H9 (cell line): Measurements from ENCODE around the gene MT1F. TPM values are rescaled to one million over a fixed set of nuclear protein-coding genes. Genes with fewer than 3 reads are reported as not detected.

Source experiments
- DNase-seq: peaks from one replicate; pipeline ENCODE4 v3.0.0-alpha.2; 2017
- H2AFZ ChIP-seq: one replicate; pipeline ENCODE4 v1.6.1; 2013; ENCODE audit warnings: mild to moderate bottlenecking, low read length, control low read depth, moderate library complexity
- H2AK5ac ChIP-seq: 2 replicates; pipeline ENCODE4 v1.6.1; 2013; ENCODE audit warnings: low read length, control low read depth, mixed read lengths; ENCODE audit not compliant: insufficient read length
- H2BK120ac ChIP-seq: one replicate; pipeline ENCODE4 v1.6.1; 2013; ENCODE audit warnings: low read depth, mild to moderate bottlenecking, low read length, control low read depth, inconsistent platforms; ENCODE audit not compliant: poor library complexity, severe bottlenecking
- H2BK12ac ChIP-seq: 2 replicates; pipeline ENCODE4 v1.6.1; 2013; ENCODE audit warnings: low read length, control low read depth, mixed read lengths, low read depth; ENCODE audit not compliant: insufficient read length
- H2BK15ac ChIP-seq: 2 replicates; pipeline ENCODE4 v1.6.1; 2013; ENCODE audit warnings: low read depth, low read length, control low read depth
- H2BK20ac ChIP-seq: one replicate; pipeline ENCODE4 v1.6.1; 2013; ENCODE audit warnings: low read depth, mild to moderate bottlenecking, low read length, control low read depth, inconsistent platforms; ENCODE audit not compliant: poor library complexity, severe bottlenecking
- H2BK5ac ChIP-seq: 2 replicates; pipeline ENCODE4 v1.6.1; 2013; ENCODE audit warnings: low read length, control low read depth, mixed read lengths; ENCODE audit not compliant: insufficient read length
- H3K14ac ChIP-seq: 2 replicates; pipeline ENCODE4 v1.6.1; 2013; ENCODE audit warnings: low read length, control low read depth; ENCODE audit not compliant: insufficient read depth
- H3K18ac ChIP-seq: 2 replicates; pipeline ENCODE4 v1.6.1; 2013; ENCODE audit warnings: low read depth, mild to moderate bottlenecking, mixed read lengths, low read length, control low read depth; ENCODE audit not compliant: insufficient read length
- H3K23ac ChIP-seq: 2 replicates; pipeline ENCODE4 v1.6.1; 2013; ENCODE audit warnings: low read length, control low read depth, mixed read lengths, low read depth; ENCODE audit not compliant: insufficient read length
- H3K23me2 ChIP-seq: 2 replicates; pipeline ENCODE4 v1.6.1; 2013; ENCODE audit warnings: low read depth, mild to moderate bottlenecking, mixed read lengths, low read length, control low read depth; ENCODE audit not compliant: insufficient read length, poor library complexity, severe bottlenecking
- H3K27ac ChIP-seq: 2 replicates; pipeline ENCODE4 v1.5.1; 2013; ENCODE audit warnings: low read length, control low read depth, mixed read lengths, low read depth; ENCODE audit not compliant: insufficient read length
- H3K27me3 ChIP-seq: 2 replicates; pipeline ENCODE4 v1.6.1; 2013; ENCODE audit warnings: low read length, control low read depth, inconsistent platforms; ENCODE audit not compliant: insufficient read depth
- H3K4ac ChIP-seq: 2 replicates; pipeline ENCODE4 v1.6.1; 2013; ENCODE audit warnings: low read depth, mild to moderate bottlenecking, control low read depth, inconsistent platforms, low read length, moderate library complexity
- H3K4me1 ChIP-seq: 2 replicates; pipeline ENCODE4 v1.6.1; 2013; ENCODE audit warnings: low read length, control low read depth, inconsistent platforms; ENCODE audit not compliant: insufficient read depth
- H3K4me2 ChIP-seq: 2 replicates; pipeline ENCODE4 v1.6.1; 2013; ENCODE audit warnings: low read length, control low read depth, mixed read lengths; ENCODE audit not compliant: insufficient read length, insufficient read depth
- H3K56ac ChIP-seq: 2 replicates; pipeline ENCODE4 v1.6.1; 2013; ENCODE audit warnings: low read depth, mild to moderate bottlenecking, mixed read lengths, low read length, control low read depth; ENCODE audit not compliant: insufficient read length
- H3K79me1 ChIP-seq: 2 replicates; pipeline ENCODE4 v1.6.1; 2013; ENCODE audit warnings: low read depth, mild to moderate bottlenecking, moderate library complexity, low read length, control low read depth, inconsistent platforms; ENCODE audit not compliant: insufficient read depth, poor library complexity, severe bottlenecking
- H3K79me2 ChIP-seq: 2 replicates; pipeline ENCODE4 v1.6.1; 2013; ENCODE audit warnings: low read length, control low read depth, inconsistent platforms; ENCODE audit not compliant: insufficient read depth
- H3K9ac ChIP-seq: 2 replicates; pipeline ENCODE4 v1.6.1; 2013; ENCODE audit warnings: low read length, control low read depth, mixed read lengths; ENCODE audit not compliant: insufficient read length; ENCODE audit errors: extremely low read depth
- H3K9me3 ChIP-seq: one replicate; pipeline ENCODE4 v1.6.1; 2013; ENCODE audit warnings: low read depth, low read length, inconsistent platforms; ENCODE audit not compliant: control insufficient read depth
- H3T11ph ChIP-seq: one replicate; pipeline ENCODE4 v1.6.1; 2013; ENCODE audit warnings: mild to moderate bottlenecking, low read length, control low read depth, inconsistent platforms
- H4K20me1 ChIP-seq: one replicate; pipeline ENCODE4 v1.6.1; 2013; ENCODE audit not compliant: control insufficient read depth, insufficient read length, insufficient read depth
- H4K5ac ChIP-seq: 2 replicates; pipeline ENCODE4 v1.6.1; 2013; ENCODE audit warnings: low read depth, mild to moderate bottlenecking, mixed read lengths, low read length, control low read depth; ENCODE audit not compliant: insufficient read length
- H4K8ac ChIP-seq: replicated peaks from 2 replicates; pipeline ENCODE4 v1.6.1; 2013; ENCODE audit warnings: low read length, control low read depth, mixed read lengths, low read depth; ENCODE audit not compliant: insufficient read length
- H4K91ac ChIP-seq: 2 replicates; pipeline ENCODE4 v1.6.1; 2013; ENCODE audit warnings: low read depth, mild to moderate bottlenecking, moderate library complexity, mixed read lengths, low read length, control low read depth; ENCODE audit not compliant: insufficient read length
- H3K27ac Mint-ChIP-seq, 3 experiments: 2 replicates in 2 of 3; 3 replicates in 1 of 3; pipeline ENCODE4 v1.8.0; 2020 to 2021; ENCODE audit warnings: mixed read lengths in 3 of 3, mild to moderate bottlenecking in 1 of 3, moderate library complexity in 1 of 3
- H3K27me3 Mint-ChIP-seq: 2 replicates; pipeline ENCODE4 v1.8.0; 2021; ENCODE audit warnings: low read depth, mild to moderate bottlenecking, moderate library complexity, mixed read lengths
- H3K36me3 Mint-ChIP-seq, 3 experiments: 2 replicates in 2 of 3; 3 replicates in 1 of 3; pipeline ENCODE4 v1.8.0; 2020 to 2021; ENCODE audit warnings: low read depth in 3 of 3, mixed read lengths in 3 of 3; ENCODE audit not compliant: insufficient read depth in 1 of 3
- H3K4me1 Mint-ChIP-seq, 2 experiments: 2 replicates each; pipeline ENCODE4 v1.8.0; 2020; ENCODE audit warnings: mixed read lengths in 2 of 2
- H3K4me3 Mint-ChIP-seq, 2 experiments: 2 replicates in 1 of 2; 3 replicates in 1 of 2; pipeline ENCODE4 v1.8.0; 2020 to 2021; ENCODE audit warnings: mild to moderate bottlenecking in 2 of 2, mixed read lengths in 2 of 2, moderate library complexity in 1 of 2
- H3K9me3 Mint-ChIP-seq, 2 experiments: 2 replicates in 1 of 2; 3 replicates in 1 of 2; pipeline ENCODE4 v1.8.0; 2020; ENCODE audit warnings: mild to moderate bottlenecking in 2 of 2, mixed read lengths in 2 of 2, moderate library complexity in 1 of 2
- WGBS: extraction: QIAGEN DNeasy Blood & Tissue Kit; methylation state at CpG from one replicate; pipeline ENCODE4 v1.1.7; 2013; ENCODE audit warnings: missing lambda C conversion rate, low lambda C conversion rate, mixed read lengths; ENCODE audit not compliant: insufficient read length; ENCODE audit errors: extremely low coverage; 5-methylcytosine and 5-hydroxymethylcytosine counted together
- total RNA-seq: library from RNA; stranded (reverse); gene quantifications from 2 replicates; pipeline ENCODE4 v1.2.1, GENCODE V29; 2021
- TF ChIP-seq, protein P1 (sequence below): fragments of 200-600 bp; sonication (generic); conservative IDR thresholded peaks from 3 replicates; pipeline ENCODE4 v1.8.0; 2021; ENCODE audit warnings: antibody characterized with exemption, mild to moderate bottlenecking

The MT1F gene
- total RNA-seq, 1 experiment from 2014 or later = 26.1 TPM

DNA sequence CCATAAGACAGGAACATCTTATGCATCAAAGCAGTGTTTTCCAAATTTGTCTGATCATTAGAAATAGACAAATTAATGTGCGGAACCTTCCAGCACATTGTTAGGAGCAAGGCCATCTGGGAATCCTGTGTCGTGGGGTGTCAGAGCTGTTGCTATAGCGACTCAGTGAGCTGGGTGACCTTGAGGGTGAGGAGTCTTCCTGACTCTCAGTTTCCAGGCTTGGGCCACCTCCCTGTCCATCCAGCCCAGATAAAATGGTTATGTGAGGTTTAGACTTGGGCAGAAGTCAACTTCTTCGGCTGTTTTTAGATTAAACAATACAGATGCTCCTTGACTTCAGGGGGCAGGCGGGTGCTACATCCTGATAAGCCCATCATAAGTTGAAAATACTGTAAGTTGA, 45.1 kb downstream of the MT1F start:
- Histone ChIP-seq H2BK15ac (no peak overlapping the region), H3K27ac (no peak overlapping the region)
- peaks cover 9% of the 10 kb centered on the region in 2 experiments for H3K4me1 Mint-ChIP-seq

More for the DNA sequence above, 45.1 kb downstream of the MT1F start:
- Histone ChIP-seq H3K23ac (no peak overlapping the region), H3K14ac (no peak overlapping the region), H3K79me1 (no peaks in the 10 kb centered on the region), H3K9me3 (no peaks in the 10 kb centered on the region), H3K4me2 (no peak overlapping the region), H3K27me3 (no peaks in the 10 kb centered on the region), H2BK5ac (no peak overlapping the region), H3T11ph (no peak overlapping the region), H2BK12ac (no peak overlapping the region), H2AK5ac (no peak overlapping the region), H3K4ac (no peak overlapping the region), H3K79me2 (no peaks in the 10 kb centered on the region), H4K91ac (no peak overlapping the region), H2BK20ac (no peak overlapping the region), H3K56ac (no peak overlapping the region), H3K23me2 (no peaks in the 10 kb centered on the region), H3K4me1 (peaks cover 6% of the 10 kb centered on the region), H2BK120ac (no peak overlapping the region), H4K5ac (no peak overlapping the region), H3K18ac (no peak overlapping the region), H3K9ac (no peak overlapping the region), H4K8ac (no peak overlapping the region), H4K20me1 (no peaks in the 10 kb centered on the region), H2AFZ (no peak overlapping the region)
- Mint-ChIP-seq H3K27me3 (peaks cover 8% of the 10 kb centered on the region), H3K4me3 (no peak overlapping the region), H3K27ac (no peak overlapping the region), H3K9me3 (peaks cover 2 to 3% of the 10 kb centered on the region in 2 experiments; a peak in 3 of 5 replicates), H3K36me3 (peaks cover 0 to 4% (median 0%) of the 10 kb centered on the region in 3 experiments; a peak in 4 of 7 replicates)
- no peak for DNase-seq
- TF ChIP-seq, protein P1, sequence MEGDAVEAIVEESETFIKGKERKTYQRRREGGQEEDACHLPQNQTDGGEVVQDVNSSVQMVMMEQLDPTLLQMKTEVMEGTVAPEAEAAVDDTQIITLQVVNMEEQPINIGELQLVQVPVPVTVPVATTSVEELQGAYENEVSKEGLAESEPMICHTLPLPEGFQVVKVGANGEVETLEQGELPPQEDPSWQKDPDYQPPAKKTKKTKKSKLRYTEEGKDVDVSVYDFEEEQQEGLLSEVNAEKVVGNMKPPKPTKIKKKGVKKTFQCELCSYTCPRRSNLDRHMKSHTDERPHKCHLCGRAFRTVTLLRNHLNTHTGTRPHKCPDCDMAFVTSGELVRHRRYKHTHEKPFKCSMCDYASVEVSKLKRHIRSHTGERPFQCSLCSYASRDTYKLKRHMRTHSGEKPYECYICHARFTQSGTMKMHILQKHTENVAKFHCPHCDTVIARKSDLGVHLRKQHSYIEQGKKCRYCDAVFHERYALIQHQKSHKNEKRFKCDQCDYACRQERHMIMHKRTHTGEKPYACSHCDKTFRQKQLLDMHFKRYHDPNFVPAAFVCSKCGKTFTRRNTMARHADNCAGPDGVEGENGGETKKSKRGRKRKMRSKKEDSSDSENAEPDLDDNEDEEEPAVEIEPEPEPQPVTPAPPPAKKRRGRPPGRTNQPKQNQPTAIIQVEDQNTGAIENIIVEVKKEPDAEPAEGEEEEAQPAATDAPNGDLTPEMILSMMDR = no peak
- WGBS = no CpG with 5 or more reads among the region's 5 CpGs

Other genes with a start within 250 kb of the MT1F start
- gene AMFR, start 232.4 kb upstream of the MT1F start, total RNA-seq = 25.6 and 26.3 TPM in 2 replicates
- gene NUDT21, start 206.6 kb upstream of the MT1F start, total RNA-seq = 271 and 276 TPM in 2 replicates
- gene OGFOD1, start 206.4 kb upstream of the MT1F start, total RNA-seq = 66.5 TPM in 2 replicates
- gene BBS2, start 137.9 kb upstream of the MT1F start, total RNA-seq = 13.0 and 13.1 TPM in 2 replicates
- gene MT4, start 92.9 kb upstream of the MT1F start, total RNA-seq = not detected in 2 replicates
- 0.61 TPM in 1 of 2 replicates, not detected in the other for gene MT3, start 68.4 kb upstream of the MT1F start, total RNA-seq
- gene MT2A, start 49.4 kb upstream of the MT1F start, total RNA-seq = 63.1 and 72.5 TPM in 2 replicates
- gene MT1E, start 32.2 kb upstream of the MT1F start, total RNA-seq = 25.9 and 34.4 TPM in 2 replicates
- 1.4 and 2.5 TPM in 2 replicates for gene MT1M, start 25.3 kb upstream of the MT1F start, total RNA-seq
- 0.68 TPM in 1 of 2 replicates, not detected in the other for gene MT1A, start 19.3 kb upstream of the MT1F start, total RNA-seq
- not detected in 2 replicates for gene MT1B, start 6.1 kb upstream of the MT1F start, total RNA-seq
- 23.4 and 26.2 TPM in 2 replicates for gene MT1G, start 10.1 kb downstream of the MT1F start, total RNA-seq
- gene MT1H, start 11.9 kb downstream of the MT1F start, total RNA-seq = 10.7 and 12.5 TPM in 2 replicates
- 32.1 and 41.9 TPM in 2 replicates for gene MT1X, start 24.5 kb downstream of the MT1F start, total RNA-seq
- gene NUP93, start 72.2 kb downstream of the MT1F start, total RNA-seq = 165 and 167 TPM in 2 replicates
- not detected in 2 replicates for gene SLC12A3, start 207.2 kb downstream of the MT1F start, total RNA-seq